ENCODE results near the gene COL21A1. TPM values are rescaled to one million over a fixed set of nuclear protein-coding genes. Genes with fewer than 3 reads are reported as not detected.

COL21A1 gene
- total RNA-seq, 6 donors from 2014 or later, result 3.2 to 35.6 (median 9.2) TPM

GRCh38 chr6:56247654-56248122, 308 bp upstream of the COL21A1 start:
- peak overlapping the region in 3 of 4 donors; percentile 49 to 73 (median 52) for H3K27ac ChIP-seq
- H3K36me3 ChIP-seq, result no peaks in the 10 kb centered on the region
- 32 to 36% methylated on average over 12 of the region's 12 CpGs for WGBS, 2 donors
- H3K27me3 ChIP-seq, result no peaks in the 10 kb centered on the region
- TF ChIP-seq POLR2AphosphoS5 (IDR thresholded peaks at IDR 0.05), result no peak
- TF ChIP-seq CTCF (IDR thresholded peaks at IDR 0.05), result no peak
- TF ChIP-seq POLR2A (IDR thresholded peaks at IDR 0.05), result no peak
- TF ChIP-seq EP300 (IDR thresholded peaks at IDR 0.05), result no peak
- H3K4me3 ChIP-seq, result peak overlapping the region in 3 of 4 donors; percentile 43 to 52 (median 48)
- H3K9me3 ChIP-seq, result no peaks in the 10 kb centered on the region
- H3K4me1 ChIP-seq, result peaks cover 0 to 22% (median 9%) of the 10 kb centered on the region in 4 donors
- ATAC-seq (ENCODE audit: low FRiP score in 2 of 2) (no peak), DNase-seq (no peak)

GRCh38 chr6:56246541-56246880, 869 bp downstream of the COL21A1 start:
- peak overlapping the region in 3 of 4 donors; percentile 36 to 73 (median 49) for H3K27ac ChIP-seq
- H3K27me3 ChIP-seq, result no peaks in the 10 kb centered on the region
- WGBS, 2 donors, result 38 to 40% methylated on average over 5 of the region's 5 CpGs
- no peaks in the 10 kb centered on the region for H3K9me3 ChIP-seq
- ATAC-seq (ENCODE audit: low FRiP score in 2 of 2) (peak in 1 of 2 donors; percentile 4), DNase-seq (no peak)
- H3K36me3 ChIP-seq, result no peaks in the 10 kb centered on the region
- TF ChIP-seq POLR2A (IDR thresholded peaks at IDR 0.05) (no peak), CTCF (IDR thresholded peaks at IDR 0.05) (no peak), POLR2AphosphoS5 (IDR thresholded peaks at IDR 0.05) (no peak), EP300 (IDR thresholded peaks at IDR 0.05) (no peak)
- H3K4me1 ChIP-seq, result peaks cover 0 to 22% (median 9%) of the 10 kb centered on the region in 4 donors
- H3K4me3 ChIP-seq, result peak overlapping the region in 3 of 4 donors; percentile 43 to 52 (median 48)

GRCh38 chr6:56245903-56246351, 1.5 kb downstream of the COL21A1 start:
- DNase-seq (no peak), ATAC-seq (ENCODE audit: low FRiP score in 2 of 2) (no peak)
- Histone ChIP-seq H3K27ac (peak overlapping the region in 2 of 4 donors; percentile 49 to 73), H3K36me3 (no peaks in the 10 kb centered on the region), H3K4me1 (peaks cover 0 to 22% (median 9%) of the 10 kb centered on the region in 4 donors), H3K27me3 (no peaks in the 10 kb centered on the region), H3K4me3 (peak overlapping the region in 1 of 4 donors; percentile 52), H3K9me3 (no peaks in the 10 kb centered on the region)
- WGBS, 2 donors, result 48 to 55% methylated on average over 2 of the region's 2 CpGs
- TF ChIP-seq POLR2A (IDR thresholded peaks at IDR 0.05) (no peak), POLR2AphosphoS5 (IDR thresholded peaks at IDR 0.05) (no peak), EP300 (IDR thresholded peaks at IDR 0.05) (no peak), CTCF (IDR thresholded peaks at IDR 0.05) (no peak)

GRCh38 chr6:56244528-56245253, 2.7 kb downstream of the COL21A1 start:
- DNase-seq, result no peak
- TF ChIP-seq EP300 (IDR thresholded peaks at IDR 0.05), result no peak
- TF ChIP-seq POLR2AphosphoS5 (IDR thresholded peaks at IDR 0.05), result no peak
- TF ChIP-seq POLR2A (IDR thresholded peaks at IDR 0.05), result no peak
- TF ChIP-seq CTCF (IDR thresholded peaks at IDR 0.05), result no peak
- H3K9me3 ChIP-seq, result no peaks in the 10 kb centered on the region
- WGBS, 2 donors, result 90 to 91% methylated on average over 3 of the region's 3 CpGs
- H3K4me1 ChIP-seq, result peaks cover 0 to 22% (median 9%) of the 10 kb centered on the region in 4 donors
- ATAC-seq (ENCODE audit: low FRiP score in 2 of 2), result peak in 1 of 2 donors; percentile 30
- no peak overlapping the region for H3K4me3 ChIP-seq
- H3K27me3 ChIP-seq, result no peaks in the 10 kb centered on the region
- H3K27ac ChIP-seq, result peak overlapping the region in 1 of 4 donors; percentile 14
- no peaks in the 10 kb centered on the region for H3K36me3 ChIP-seq
